Measurements from ENCODE around the gene SDCCAG8. TPM values are rescaled to one million over a fixed set of nuclear protein-coding genes. Genes with fewer than 3 reads are reported as not detected.

The SDCCAG8 gene
- total RNA-seq, 1 experiment from 2014 or later, result 65.9 TPM

GRCh38 chr1:243482141-243483022 lies 226.5 kb downstream of the SDCCAG8 start:
- peak; percentile 72 for DNase-seq (ENCODE audit: low spot score)

GRCh38 chr1:243483071-243483771 lies 227.4 kb downstream of the SDCCAG8 start:
- no peak for DNase-seq (ENCODE audit: low spot score)

DNA sequence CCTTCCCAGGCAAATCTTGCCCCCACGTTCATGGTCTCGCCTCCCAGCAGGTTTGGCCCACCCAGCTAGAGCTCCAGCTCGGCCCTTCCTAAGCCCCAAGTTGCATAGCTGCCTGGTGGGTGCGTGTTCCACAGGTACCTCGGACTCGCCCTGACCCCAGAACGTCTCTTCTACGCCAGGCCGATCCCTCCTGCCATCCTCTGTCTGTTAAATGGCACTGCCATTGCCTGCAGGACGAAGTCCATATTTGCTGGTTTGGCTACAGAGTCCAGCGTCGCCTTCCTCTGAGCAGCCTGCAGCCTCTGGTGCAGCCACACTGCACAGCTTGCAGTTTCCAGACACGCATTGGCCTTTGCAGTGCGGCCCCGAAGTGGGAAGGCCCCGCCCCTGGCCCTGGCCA lies 228.1 kb downstream of the SDCCAG8 start:
- DNase-seq (ENCODE audit: low spot score), result no peak

DNA sequence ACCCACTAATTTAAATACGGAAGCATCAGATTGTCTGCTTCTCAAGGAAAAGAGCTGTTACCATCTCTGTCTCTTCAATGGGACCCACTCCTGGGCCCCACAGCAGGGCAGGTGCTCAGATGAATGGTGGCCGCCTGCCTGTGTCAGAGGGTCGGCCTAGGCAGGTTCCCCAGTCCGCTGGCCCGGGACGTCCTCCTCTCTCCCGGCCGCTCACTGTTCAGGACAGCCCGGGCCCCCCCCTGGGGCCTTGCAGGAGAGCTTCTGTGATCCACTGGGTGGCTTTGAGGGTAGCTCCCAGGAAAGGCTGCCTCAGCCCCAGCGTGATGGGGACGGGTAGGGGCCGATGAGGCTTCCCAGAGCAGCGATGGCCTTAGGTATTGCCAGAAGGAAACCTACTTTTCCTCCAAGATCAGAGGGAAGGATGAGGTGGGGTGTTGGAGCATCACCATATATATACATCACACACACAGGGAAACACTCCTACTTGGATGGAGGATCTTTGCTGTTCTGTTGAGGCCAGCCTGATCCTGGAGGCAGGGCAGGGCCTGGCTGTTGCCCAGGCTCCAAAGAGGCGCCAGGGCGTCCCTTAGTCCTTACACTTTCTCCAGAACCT lies 231.3 kb downstream of the SDCCAG8 start:
- no peak for DNase-seq (ENCODE audit: low spot score)

GRCh38 chr1:243487649-243488227 lies 231.9 kb downstream of the SDCCAG8 start:
- DNase-seq (ENCODE audit: low spot score), result no peak

- DNase-seq (ENCODE audit: low spot score), result no peak
Measured at GRCh38 chr1:243488459-243489157, 232.8 kb downstream of the SDCCAG8 start.

DNA sequence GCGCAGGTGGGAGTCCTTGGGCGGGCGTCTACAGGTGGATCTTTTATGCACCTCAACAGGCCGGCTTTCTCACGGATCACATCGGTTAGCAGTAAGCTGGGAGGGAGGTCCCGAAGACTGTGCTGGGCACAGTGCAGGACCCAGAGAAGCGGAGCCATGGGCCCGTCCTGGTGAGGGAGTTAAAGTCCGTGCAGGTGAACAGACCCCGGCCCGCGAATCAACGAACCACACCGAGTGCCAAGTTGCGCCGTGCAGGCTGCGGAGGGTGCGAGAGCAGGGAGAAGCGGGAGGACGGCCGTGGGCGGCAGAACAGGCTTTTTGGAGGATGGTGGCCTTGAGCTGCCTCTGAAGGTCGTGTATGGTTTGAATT lies 233.3 kb downstream of the SDCCAG8 start:
- no peak for DNase-seq (ENCODE audit: low spot score)

GRCh38 chr1:243489681-243490546 lies 234.1 kb downstream of the SDCCAG8 start:
- DNase-seq (ENCODE audit: low spot score), result no peak

DNA sequence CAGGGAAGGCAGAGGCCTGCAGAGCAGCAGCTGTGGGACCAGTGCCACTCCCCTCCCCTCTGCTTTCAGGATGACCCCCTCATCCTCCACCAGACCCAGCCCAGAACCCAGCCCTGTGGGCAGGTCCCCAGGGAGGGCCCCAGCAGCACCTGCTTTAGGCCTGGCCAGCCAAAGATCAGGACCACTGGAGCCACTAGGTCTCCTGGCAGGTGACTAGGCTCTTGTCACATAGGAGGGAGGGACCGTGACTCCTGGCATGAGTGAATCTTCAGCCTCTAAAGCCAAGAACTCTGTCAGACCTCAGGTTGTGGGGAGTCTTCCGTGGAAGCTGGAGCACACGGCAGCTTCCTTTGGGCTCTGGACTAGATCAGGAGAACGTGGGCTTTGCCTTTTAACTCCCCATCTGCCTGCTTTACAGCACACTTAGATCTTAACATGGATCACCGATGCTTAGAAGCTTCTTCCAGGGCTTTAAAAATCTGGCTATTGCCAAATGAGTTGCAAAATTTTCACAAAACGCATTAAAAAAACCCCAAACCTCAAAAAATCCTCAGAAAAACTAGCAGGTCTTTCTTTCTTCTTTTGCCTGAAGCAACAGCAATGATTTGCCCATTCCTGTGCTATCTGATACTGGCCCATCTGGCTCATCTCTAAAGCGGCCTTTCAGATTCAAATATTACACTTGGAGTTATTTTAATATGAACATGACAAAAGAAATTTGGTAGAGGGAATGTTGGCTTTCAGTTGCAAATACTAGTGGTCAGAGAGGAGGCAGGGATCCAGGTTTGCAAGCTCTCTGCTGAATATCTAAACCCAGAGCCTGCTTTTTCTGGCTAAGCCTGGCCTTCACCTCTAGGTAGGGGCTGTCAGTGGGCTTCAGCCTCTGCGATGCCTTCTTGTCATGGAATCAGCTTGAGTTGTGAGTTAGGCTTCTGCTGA lies 235.2 kb downstream of the SDCCAG8 start:
- no peak for DNase-seq (ENCODE audit: low spot score)

DNA sequence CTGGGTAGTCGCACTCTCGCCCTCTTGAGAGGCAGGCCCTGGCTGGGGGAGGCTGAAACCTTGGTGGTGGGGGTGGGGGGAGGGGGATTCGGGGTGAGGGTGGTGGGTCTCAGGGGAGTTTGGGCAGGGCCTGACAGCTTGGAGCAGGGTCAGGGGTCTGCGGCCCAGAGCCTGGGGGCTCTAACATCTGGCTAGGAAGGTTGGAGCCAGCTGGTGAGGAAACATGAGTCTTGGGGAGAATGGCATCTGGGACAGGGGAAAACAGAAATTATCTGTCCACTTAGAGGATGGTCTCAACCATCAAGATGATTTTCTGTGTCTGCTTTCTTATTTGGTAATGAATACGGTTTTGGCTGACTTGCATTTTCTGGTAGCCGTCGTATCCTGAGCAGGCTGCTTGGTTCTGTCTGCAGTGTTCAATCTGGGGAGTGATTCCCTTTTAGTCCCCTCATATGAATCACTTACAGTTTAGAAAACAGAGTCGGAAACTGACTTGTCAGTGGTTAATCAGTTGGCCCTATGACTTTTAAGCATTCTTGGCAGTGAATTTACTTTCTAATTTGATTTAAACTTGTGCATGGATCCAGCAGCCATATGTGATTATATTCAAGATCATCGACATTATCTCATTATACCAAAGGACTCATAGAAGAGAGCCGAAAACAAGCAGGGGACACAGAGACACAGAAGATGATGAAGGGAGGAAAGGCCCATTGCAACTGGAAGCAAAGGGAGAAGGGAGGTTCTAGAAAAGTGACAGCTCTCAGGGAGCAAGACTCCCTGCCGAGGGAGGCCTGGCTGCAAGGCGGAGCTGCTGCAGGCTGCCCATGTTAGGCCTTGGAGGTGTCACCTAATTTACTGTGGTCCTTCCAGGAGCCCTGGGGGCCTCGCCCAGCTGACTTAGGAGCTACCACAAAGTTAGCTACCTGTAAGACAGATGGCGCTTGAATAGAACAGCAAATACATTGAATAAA lies 237.6 kb downstream of the SDCCAG8 start:
- DNase-seq (ENCODE audit: low spot score), result no peak

DNA sequence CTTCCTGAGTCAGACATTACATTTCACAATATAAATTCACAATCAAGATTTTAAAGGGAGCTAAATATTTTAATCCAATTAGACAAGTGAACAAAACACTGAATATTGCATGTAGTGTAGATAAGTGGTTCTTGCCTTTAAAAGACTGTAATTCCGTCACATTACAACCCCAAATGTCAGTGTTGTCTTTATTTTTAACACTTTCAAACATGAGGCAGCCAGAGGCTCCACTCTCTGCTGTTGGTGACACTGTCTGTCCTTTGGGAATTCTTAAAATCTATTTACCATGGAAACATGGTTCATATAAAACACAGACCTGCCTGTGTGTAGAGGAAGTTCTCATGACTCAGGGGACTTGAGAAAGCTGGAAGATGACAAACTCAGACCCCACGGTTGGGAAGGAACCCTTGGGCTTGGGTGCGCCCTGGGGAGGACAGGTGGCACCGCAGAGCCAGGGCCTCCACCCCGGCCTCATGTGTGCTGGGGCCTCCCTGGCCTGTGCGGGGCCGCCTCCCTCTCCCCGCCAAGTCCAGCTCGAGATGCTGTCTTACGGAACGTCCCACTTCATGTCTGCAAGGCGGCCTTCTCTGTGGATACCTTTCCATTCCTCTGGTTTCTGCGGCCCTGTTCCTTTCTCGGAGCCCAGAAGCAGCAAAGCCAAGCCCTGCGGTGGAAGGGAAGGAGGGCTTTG lies 239.0 kb downstream of the SDCCAG8 start:
- no peak for DNase-seq (ENCODE audit: low spot score)

DNA sequence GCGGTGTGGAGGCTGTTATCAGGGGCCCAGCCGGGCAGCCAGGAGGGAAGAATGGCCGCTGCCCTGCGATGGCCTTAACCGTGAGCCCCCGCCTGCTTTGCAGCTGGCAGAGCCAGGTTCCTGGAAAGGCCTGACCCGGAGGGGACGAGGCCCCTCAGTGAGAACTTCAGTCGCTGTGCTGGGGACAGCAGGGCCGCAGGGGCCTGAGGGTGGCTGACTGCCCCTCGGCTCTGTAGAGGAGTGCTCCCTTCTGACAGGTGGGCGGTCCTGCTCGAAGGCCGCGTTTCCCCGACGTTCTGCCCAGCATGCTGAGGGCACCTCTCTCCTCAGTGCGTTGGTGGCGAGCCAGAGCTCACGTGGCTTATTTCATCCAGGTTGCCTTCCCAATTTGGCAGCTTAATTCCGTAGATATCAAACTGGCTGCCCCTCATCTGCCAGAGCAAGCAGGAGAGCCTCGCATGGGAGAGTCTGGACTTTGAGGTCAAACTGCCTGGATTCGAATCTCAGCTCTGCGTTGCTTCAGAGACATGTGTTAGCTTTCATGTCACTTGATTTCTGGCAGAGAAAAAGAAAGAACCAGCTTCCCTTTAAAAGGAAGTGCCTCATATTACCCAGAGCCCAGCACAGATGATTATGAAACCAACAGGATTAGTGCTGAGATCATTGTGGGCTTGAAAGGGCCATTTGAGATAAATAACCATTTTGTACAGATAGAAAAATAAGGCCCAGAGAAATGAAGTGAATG lies 239.8 kb downstream of the SDCCAG8 start:
- no peak for DNase-seq (ENCODE audit: low spot score)

GRCh38 chr1:243496187-243496646 lies 240.4 kb downstream of the SDCCAG8 start:
- no peak for DNase-seq (ENCODE audit: low spot score)

DNA sequence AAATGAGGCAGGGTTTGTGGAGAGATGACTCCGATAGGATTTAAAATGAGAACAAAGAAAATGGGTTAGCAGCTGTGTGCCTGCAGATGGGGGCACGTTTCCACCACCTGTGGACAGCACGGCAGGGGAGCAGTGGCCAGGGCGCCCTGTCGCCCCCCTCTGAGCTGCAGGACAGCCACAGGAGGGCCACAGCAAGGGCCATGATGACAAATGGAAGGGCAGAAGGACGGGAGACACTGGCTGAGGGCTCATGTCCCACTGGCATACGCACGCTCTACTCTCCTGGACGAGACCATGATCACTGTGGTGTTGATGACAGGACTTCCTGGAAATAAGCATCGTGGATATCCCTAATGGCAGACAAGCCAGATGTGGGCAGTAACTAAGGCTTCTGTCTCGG lies 241.0 kb downstream of the SDCCAG8 start:
- DNase-seq (ENCODE audit: low spot score), result no peak

DNA sequence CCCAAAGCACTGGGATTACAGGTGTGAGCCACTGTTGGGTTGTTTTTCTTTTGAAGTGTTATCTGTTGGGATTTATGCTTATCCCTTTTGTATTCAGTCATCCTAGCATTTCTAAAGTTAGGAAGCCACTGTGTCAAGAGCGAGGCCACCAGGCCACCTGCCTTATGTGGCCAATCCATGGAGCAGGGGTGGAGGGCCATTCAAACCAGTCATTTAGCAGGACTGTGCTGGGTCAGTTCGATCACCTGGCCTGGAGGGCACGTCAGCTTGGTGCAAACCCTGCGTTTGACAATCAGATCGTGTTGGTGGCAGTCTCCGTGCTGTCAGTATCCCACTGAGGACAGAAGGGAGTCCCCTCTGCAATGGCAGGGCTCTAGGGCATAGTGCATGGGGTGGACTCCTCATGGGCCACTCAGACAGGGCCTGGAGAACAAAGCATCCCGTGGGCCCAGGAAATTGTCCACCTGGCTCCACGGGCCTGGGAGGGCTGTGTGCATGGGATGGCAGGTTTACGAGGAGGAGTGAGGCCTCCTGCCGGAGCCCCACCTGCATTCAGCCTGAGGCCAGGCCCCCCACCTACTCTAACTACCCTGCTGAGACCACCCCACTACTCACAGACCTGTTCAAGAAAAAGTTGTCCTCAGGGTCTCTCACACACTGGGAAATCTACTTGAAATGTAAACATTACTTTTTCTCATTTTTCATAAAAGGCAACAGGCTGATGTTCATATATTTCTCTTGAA lies 242.3 kb downstream of the SDCCAG8 start:
- DNase-seq (ENCODE audit: low spot score), result no peak

GRCh38 chr1:243499248-243499647 lies 243.4 kb downstream of the SDCCAG8 start:
- no peak for DNase-seq (ENCODE audit: low spot score)

Measured in A172 (cell line).